Stimulated activated CD8-positive, alpha-beta memory T cell treated with anti-CD3 and anti-CD28 coated beads, Interleukin-2, amount 100 ng/mL, for 1 hour (primary cell): Measurements from ENCODE around the gene SLC9A9.
"Not testable (repeated sequence)": the region's sequence is repeated elsewhere in the genome, so short reads cannot be mapped to it uniquely, and the experiment has no call there.

ENCODE experiments used
- DNase-seq, 2 donors: peaks; one replicate each; pipeline ENCODE4 v3.0.0-alpha.2; 2020; ENCODE audit warnings: low read depth in 2 of 2

Gene SLC9A9

DNA sequence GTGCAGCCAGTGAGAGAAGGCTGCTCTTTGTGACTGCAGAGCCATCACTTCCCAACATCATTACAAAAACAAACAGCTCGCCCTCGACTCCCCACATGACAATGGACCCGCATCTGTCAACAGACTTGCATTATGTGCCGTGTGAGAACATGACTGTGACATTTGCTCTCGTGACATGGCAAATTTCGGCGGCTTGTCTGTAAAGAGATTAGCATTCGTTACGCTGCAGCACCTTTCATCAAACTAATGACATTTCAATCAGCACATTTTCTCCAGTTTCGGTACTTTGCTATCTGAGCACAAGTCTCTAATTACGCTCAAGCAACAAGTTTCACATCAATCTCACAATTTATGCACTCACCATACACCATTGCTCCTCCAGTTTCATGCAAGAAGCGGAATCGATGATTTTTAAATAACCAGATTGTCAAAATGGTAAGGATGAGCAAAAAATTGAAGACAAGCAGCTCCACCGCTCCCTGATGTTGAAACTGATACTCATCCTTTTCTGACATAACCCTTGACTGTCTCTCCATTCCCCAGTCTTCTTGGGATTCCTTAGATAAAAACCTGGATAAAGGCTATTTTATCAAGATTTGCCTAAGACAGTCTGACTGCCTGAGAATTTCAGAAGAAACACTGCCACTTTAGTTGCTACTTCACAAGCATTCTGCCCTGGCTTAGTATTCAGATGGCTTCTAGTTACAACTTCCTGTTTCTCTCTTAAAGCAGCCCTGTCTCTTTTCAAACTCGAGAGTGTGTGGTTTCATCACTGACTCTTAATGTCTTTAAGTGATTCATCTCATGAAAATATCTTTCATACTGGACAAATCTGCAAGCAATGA is at the start of gene SLC9A9:
Gene SLC9A9 (minus strand): TSS at position 682 of the 845 bp plus-strand sequence. CDS start 146 bp downstream, at position 536.
- no peak for DNase-seq

DNA sequence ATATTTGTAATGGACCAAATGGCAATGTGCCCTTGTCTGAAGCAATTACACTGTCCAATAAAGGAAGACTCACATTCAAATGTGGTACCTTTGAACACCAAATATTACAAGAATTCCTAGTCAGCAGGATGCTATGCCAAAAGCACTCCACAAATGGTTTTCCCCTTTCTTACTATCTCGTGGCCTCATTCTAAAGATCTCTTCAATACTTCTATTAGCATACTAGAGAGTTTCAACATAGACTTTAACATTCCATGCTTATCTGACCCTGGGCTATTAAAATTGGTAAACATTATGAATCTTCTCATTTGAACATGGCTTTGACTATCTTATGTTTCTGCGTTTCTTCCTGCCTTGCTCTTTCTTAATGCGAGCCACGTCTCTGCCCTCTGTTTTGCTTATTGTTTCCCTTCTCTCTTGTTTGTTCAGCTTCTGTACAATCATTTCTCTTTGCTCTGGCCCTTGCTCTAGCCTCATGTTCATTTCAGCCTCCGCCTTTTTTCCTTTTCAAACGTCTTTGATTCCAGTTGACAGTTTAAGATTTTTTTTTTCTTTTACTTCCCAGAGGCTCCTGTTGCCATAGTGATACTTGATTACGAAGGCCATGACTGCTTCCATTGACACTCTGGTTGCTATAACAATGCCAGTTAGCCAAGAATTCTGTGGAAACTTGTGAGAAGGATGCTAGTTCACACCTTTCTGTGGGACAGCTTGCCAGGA is 49.5 kb upstream of the SLC9A9 start:
- no peak for DNase-seq

DNA sequence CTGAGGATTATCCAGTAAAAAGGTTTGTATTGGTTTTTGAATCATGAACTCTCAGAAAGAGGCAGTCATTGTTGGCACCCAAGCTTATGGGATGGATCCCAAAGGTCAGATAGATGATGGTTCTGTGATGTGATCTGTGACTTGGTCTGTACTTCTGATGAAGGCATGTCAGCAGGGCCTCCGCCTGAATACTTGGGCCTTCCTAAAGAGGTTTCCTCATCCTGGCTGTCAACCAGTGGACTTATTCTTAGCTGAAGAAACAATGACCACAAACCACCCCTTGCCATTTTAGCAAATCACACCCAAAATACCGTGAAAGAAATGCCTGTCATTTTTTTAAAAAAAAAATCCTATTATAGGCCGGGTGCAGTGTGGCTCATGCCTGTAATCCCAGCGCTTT is 48.2 kb upstream of the SLC9A9 start:
- no peak for DNase-seq

DNA sequence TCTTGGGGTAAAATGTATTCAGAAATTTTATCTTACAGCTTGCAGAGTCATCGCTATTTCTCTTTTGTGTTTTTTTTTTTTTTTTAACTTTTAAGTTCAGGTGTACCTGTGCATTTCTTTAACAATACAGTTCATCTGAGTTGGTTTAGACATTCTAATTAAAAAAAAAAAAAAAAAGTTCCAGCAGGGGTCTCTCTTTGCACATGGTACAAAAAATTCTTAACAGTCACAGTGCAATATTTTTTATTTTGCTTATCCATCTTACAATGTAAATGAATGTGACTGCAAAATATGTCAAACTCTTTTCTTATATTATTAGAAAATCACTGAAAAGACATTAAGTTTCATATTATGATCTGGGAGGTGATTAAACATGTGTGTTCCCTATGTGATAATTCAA is 47.5 kb upstream of the SLC9A9 start:
- DNase-seq, result no peak

DNA sequence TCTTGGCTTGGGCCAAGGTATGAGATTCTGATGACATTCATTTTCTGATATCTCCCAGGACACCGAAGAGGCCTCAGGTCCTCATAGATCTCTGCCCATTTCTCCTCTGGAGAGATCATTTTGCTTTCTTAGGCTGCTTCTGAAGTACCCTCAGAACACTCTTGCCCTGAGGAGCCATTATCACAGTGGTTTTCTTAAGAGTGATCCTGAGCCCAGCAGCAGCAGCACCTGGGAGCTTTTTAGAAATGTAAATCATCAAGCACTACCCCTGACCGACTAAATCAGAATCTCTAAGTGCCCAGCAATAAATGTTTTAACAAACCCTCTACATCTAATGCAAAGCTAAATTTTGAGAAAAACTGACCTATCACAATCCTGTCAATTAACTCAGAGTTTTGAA is 40.6 kb upstream of the SLC9A9 start:
- DNase-seq, result no peak

DNA sequence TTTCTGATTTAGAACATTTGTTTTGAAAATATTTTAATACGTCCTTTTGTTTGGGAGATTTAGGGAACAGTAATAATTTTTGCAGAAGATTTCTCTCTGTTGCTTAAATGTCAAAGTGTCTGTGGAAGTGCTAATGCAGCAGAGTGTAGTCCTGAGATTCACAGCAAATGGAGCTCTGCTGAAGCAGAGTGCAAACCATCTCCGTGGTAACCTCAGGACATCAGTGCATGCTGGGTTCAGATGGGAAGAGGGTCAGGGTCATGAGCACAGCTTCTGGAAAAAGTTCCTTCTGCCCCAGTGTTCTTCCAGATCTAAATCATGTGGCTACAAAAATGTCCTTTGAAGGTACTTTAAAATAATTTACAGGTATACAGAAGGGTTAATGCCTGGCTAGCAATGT is 39.9 kb upstream of the SLC9A9 start:
- no peak for DNase-seq

DNA sequence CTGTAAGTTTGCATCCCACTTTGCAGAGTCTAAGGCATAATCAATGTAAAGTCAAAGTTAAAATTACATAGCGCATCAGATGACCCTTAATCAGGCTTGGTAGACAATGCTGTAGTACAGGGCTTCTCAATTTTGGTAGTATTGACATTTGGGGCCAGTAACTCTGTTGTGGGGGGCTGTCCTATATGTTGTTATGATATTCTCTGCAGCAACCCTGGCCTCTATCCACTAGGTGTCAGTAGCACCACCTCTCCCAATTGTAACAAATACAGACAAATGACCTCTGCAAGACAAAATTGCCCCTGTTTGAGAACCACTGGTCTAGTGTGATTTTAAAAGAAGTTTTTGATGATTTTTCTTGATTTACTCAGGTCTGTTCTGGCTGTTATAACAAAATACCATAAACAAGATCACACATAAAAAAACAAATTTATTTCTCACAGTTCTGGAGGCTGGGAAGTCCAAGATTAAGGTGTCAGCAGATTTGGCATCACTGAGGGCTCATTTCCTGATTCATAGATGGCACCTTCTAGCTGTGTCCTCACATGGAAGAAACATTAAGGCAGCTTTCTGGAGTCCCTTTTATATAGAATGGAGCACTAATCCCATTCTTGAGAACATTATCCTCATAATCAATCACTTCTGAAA is 37.6 kb upstream of the SLC9A9 start:
- DNase-seq, result no peak

DNA sequence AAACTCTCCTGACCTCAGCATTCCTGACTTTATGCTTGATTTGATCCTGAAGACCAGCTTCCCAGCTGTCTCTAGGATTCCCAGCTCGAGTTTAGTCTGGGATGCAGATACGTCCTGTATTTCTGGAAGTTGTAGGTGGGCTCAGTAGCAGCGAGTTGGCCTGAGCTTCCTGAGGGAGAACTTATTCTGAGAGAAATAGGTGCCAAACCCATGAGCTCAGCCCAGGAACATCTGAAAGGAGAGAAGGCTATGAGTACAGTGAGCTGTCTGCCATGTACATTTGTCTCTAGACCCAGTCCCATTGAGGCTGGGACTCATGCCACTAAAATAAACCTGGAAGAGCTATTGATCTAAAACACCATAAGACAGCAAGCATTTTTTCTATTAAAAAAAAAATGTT is 36.6 kb upstream of the SLC9A9 start:
- DNase-seq, result no peak

- no peak for DNase-seq
Observed at GRCh38 chr3:143883151-143883550, 34.9 kb upstream of the SLC9A9 start.

DNA sequence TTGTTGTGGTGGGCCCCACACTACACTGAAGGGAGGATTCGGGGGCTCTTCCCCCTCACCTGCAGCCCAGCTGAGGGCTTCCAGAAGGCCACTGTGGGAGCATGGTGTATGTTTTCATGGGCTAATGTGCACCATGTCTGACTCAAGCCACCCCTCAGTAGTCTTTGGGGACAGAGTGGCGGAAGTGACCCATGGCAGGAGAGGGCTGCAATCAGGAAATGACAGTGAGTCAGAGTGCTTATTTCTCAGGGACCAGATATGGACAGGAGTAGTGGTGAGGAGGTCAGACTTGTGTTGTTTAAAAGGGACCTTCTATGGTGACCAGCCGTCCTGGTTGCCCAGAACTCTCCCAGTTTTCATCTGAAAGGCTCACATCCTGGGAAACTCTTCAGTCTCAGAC is 32.8 kb upstream of the SLC9A9 start:
- DNase-seq, result no peak

GRCh38 chr3:143875546-143875945 is 27.3 kb upstream of the SLC9A9 start:
- DNase-seq, result no peak

- DNase-seq, result not testable (repeated sequence)
Observed at GRCh38 chr3:143873553-143873952, 25.3 kb upstream of the SLC9A9 start.

GRCh38 chr3:143865302-143865701 is 17.0 kb upstream of the SLC9A9 start:
- DNase-seq, result no peak

DNA sequence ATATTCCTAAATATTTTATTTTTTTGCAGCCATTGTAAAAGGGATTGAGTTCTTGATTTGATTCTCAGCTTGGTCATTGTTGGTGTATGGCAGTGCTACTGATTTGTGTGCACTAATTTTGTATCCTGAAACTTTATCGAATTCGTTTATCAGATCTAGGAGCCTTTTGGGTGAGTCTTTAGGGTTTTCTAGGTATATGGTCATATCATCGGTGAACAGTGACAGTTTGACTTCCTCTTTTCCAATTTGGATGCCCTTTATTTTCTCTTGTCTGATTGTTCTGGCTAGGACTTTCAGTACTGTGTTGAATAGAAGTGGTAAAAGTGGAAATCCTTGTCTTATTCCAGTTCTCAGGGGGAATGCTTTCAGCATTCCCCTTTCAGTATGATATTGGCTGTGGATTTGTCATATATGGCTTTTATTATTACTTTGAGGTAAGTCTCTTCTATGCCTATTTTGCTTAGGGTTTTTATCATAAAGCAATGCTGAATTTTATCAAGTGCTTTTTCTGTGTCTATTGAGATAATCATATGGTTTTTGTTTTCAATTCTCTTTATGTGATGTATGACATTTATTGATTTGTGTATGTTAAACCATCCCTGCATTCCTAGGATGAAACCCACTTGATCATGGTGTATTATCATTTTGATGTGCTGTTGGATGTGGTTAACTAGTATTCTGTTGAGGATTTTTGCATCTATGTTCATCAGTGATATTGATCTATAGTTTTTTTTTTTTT is 11.4 kb upstream of the SLC9A9 start:
- no peak for DNase-seq

GRCh38 chr3:143856252-143856970 is 8.1 kb upstream of the SLC9A9 start:
- no peak for DNase-seq

- DNase-seq, result no peak
Observed at GRCh38 chr3:143855183-143855582, 6.9 kb upstream of the SLC9A9 start.

DNA sequence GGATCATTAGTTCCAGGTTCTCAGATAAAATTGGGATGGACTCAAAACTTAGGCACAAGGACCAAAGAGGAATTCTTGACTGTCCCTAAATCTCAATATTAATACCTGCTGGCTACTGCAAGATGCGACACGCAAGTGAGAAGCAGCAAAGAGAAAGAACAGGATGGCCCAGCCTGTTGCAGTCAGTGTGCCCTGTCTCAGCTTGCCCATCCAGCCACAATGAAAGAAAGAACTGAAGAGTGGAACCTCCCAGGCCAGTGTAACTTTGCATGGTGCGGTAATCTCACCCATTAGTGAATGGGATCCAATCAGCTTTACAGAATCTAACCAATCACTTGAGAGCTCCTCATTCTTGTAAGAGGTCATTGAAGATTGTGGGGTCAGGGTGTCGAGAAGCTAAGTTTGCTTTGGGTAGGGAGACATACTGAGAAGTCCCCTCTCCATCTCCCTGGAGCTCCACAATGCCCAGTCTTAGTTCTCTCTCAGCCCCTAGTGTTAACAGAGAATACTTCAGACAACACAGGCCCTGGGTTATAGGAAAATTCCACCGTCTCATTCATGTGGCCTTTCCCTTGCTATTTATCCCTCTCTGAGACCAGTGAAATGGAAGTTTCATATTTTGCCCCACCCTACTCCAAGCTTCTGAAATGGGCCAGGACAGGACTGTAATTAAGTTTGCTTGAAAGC is 3.2 kb upstream of the SLC9A9 start:
- DNase-seq, result no peak

GRCh38 chr3:143850877-143851276 is 2.6 kb upstream of the SLC9A9 start:
- DNase-seq, result no peak

- DNase-seq, result no peak
Observed at GRCh38 chr3:143849854-143850549, 1.7 kb upstream of the SLC9A9 start.

DNA sequence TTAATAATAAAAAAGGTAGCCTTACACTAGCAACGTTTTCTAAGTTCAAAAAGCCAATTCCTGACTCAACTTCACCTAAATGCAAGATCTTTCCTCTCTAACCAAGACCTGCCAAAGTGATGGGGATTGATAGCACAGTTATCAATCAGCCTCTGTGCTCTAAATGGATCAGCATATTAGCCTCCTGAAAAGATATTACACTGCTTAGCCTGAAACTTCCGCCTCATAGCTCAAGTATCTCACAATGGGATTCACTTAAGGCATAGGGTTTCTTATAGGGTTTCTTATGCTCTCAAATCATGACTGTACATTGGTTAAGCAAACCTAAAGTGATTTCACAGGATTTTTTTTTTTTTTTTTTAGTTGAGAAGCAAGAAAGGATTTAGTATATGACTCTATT is 436 bp upstream of the SLC9A9 start:
- DNase-seq, result no peak
